Kidney tubule cell (primary cell): ENCODE results near the gene PADI4.
"Not testable (repeated sequence)": the region's sequence is repeated elsewhere in the genome, so short reads cannot be mapped to it uniquely, and the experiment has no call there.

Experiments
- DNase-seq: peaks from one replicate; pipeline ENCODE4 v3.0.0-alpha.2; 2018; ENCODE audit warnings: low spot score

Gene PADI4

DNA sequence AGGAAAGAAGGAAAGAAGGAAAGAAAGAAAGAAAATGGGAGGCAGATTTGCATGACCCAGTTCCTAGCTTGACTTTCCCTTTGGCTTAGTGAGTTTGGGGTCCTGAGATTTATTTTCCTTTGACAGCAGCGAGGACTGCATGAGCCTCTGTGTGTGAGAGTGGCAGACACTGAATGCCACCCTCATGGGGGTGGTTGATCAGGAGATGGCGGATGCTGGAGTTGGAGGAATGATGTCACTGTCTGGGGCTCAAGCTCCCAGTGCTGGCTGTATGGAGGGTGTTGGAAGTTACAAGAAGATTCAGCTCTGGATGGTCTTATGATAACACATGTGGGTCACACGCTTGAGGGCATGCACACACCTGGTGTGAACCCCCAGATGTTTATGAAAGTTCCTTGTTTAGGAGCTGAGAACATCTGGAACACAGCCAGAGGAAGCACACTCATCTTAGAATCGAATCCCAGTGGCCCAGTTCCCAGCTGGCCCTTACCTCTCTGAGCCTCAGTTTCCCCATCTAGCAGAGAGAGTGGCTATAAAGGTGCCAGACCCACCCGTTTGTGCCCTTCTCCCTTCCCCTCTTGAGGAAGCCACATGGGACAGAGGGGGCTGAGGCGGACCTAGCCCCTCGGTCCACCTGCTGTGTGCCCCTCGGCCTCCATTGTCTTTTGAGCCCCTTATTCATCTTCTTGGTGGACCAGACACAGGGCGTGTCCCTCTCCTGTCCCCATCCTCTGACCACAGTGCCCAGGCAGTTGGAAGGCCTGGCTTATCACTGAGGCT is 5.7 kb downstream of the PADI4 start:
- no peak for DNase-seq

GRCh38 chr1:17314491-17314971 is 6.5 kb downstream of the PADI4 start:
- no peak for DNase-seq

DNA sequence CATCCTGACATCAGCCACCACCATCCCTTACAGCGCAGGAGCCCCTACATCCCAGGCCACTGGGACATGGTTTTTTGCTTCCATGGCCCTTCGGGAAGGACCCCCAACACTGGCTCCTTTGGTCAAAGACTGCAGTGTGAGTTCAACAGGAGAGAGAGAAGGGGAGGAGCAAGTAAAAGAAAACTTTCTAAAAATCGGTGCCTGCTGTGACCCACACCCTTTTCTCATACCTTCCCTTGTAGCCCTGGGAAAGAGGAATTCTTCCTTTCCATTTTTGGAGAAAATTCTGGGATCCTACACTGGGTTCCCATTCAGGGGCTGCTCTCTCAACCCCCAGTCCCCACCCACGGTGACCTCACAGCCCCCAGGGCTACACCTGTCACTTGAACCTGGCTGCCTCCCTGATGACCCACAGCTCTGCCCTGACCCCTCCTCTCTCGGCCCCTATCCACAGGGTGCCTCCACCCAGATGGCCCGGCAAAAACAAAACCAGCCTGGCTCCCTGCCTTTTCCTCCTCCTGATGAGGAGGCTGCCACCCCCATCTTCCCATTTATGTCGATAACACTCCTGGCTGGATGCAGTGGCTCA is 7.6 kb downstream of the PADI4 start:
- no peak for DNase-seq

DNA sequence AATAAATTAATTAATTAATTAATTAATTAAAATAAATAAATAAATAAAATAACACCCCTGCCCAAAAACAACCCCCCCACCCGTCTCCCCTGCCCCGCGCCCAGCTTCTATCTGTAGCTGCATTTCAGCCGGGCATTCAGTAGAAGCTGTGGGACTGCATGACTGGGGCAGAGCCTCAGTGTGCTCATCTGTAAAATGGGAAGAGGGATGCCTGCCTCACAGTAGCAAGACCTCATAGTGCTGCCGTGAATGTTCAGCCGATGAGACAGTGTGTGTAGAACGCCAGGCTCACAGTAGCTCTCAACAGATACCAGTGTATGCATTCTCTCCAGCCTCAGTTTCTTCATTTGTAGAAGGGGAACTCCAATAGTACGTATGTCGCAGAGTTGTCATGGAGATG is 8.7 kb downstream of the PADI4 start:
- no peak for DNase-seq

- DNase-seq: no peak
These were observed 10.3 kb downstream of the PADI4 start for GRCh38 chr1:17318262-17318661.

DNA sequence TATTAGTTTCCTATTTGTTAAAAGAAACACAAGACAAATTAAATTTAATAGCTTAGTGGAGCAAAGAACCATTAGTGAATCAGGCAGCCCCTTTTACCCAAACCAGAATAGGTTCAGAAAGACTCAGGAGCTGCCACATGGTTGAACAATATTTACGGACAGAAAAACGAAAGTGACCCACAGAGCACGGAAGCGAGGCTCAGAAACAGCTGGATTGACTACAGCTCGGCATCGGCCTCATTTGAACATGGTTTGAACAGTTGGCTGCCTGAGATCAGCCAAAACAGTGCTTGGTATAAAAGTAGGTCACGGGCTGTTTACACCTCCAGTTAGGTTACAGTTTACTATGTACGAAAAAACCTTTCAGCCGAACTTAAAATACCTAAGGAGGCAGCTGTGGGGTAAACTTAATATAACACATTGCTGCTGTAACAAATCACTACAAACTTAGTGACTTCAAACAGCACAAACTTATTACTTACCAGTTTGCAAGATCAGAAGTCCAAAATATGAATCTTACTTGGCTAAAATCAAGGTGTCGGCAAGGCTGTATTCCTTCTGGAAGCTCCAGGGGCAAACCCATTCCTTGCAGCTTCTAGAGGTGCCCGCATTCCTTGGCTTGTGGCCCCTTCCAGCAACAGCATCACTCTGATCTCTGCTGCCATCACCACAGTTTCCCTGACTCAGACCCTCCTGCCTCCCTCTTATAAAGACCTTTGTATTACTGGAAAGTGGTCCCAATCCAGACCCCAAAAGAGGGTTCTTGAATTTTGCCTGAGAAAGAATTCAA is 11.8 kb downstream of the PADI4 start:
- DNase-seq: no peak

DNA sequence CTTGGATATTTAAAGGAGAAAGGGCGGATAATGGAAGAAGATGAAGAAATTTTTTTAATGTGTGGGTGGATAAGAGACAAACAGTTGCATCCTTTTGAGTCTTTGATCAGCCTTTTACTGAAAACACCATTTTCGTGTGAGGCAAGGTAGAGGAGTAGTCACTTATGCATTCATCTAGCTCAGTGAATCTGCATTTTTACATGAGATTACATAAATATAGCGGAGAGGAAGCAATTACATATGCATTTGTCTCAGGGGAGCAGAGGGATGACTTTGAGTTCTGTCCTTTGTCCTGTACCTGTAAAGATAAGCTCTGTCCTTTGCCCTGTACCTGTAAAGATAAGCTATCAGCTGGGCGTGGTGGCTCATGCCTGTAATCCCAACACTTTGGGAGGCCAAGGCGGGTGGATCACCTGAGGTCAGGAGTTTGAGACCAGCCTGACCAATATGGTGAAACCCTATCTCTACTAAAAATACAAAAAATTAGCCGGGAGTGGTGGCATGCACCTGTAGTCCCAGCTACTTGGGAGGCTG is 13.9 kb downstream of the PADI4 start:
- not testable (repeated sequence) for DNase-seq

GRCh38 chr1:17328855-17329254 is 20.9 kb downstream of the PADI4 start:
- no peak for DNase-seq

GRCh38 chr1:17329610-17330009 is 21.6 kb downstream of the PADI4 start:
- no peak for DNase-seq

DNA sequence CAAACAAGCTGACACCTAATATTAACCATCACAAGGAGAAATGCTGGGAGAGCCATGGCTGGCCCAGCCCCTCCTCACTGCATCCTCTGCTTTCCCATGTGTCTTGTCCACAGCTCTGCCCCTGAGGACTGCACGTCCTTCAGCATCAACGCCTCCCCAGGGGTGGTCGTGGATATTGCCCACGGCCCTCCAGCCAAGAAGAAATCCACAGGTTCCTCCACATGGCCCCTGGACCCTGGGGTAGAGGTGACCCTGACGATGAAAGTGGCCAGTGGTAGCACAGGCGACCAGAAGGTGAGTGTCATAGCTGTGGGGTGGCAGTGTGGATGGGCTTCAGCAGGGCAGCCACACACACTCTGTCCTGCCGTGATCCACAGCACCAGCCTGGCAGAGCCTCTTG is 22.9 kb downstream of the PADI4 start:
- DNase-seq: no peak

- no peak for DNase-seq
These were observed 25.1 kb downstream of the PADI4 start for GRCh38 chr1:17333081-17333480.

- peak; percentile 71 for DNase-seq
These were observed 28.1 kb downstream of the PADI4 start for GRCh38 chr1:17335821-17336710.

- no peak for DNase-seq
These were observed 30.9 kb downstream of the PADI4 start for GRCh38 chr1:17338706-17339493.

DNA sequence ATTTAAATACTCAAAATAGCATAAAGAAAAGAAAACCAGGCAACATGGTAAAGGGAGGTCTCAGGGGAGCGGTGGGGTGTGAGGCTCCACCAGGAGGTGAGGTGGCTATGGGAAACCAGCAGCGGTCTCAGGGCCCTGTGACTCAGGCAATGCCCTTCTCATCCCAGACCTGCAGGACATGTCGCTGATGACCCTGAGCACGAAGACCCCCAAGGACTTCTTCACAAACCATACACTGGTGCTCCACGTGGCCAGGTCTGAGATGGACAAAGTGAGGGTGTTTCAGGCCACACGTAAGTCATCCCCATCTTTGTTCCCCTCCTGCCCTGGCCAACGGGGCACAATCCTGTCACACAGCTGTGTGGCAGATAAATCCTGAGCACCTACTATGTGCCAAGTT is 31.5 kb downstream of the PADI4 start:
- DNase-seq: no peak

GRCh38 chr1:17340358-17340757 is 32.4 kb downstream of the PADI4 start:
- peak; percentile 8 for DNase-seq

- DNase-seq: no peak
These were observed 34.0 kb downstream of the PADI4 start for GRCh38 chr1:17342014-17342441.

DNA sequence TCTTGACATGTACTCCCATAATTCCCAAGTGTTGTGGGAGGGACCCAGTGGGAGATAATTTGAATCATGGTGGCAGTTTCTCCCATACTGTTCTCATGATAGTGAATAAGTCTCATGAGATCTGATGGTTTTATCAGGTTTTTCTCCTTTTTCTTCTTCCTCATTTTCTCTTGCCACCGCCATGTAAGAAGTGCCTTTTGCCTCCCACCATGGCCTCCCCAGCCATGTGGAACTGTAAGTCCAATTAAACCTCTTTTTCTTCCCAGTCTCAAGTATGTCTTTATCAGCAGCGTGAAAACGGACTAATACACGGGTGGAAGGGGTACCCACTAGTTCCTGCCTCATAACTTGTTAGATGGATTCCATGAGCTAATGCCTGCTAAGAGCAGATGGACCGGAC is 37.5 kb downstream of the PADI4 start:
- not testable (repeated sequence) for DNase-seq

- DNase-seq: no peak
These were observed 38.2 kb downstream of the PADI4 start for GRCh38 chr1:17346046-17346789.

GRCh38 chr1:17347769-17348592 is 40.0 kb downstream of the PADI4 start:
- DNase-seq: peak; percentile 78
